ENCODE measurements around the gene APOBEC3F.

DNA sequence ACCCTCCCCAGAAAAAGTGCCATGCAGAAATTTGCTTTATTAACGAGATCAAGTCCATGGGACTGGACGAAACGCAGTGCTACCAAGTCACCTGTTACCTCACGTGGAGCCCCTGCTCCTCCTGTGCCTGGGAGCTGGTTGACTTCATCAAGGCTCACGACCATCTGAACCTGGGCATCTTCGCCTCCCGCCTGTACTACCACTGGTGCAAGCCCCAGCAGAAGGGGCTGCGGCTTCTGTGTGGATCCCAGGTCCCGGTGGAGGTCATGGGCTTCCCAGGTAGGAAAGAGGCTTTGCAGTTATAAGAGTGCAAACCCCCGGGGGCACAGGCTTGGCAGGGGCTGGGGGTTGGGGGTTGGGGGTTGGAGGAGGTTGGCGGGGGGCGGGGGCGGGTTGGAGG, 60.6 kb downstream of the APOBEC3F start:
- TF ChIP-seq POLR2A (IDR thresholded peaks at IDR 0.05; ENCODE audit: extremely low read depth, insufficient read length): no peak
- TF ChIP-seq CTCF (IDR thresholded peaks at IDR 0.05; ENCODE audit: low read depth, low read length): no peak
- TF ChIP-seq, protein P1, sequence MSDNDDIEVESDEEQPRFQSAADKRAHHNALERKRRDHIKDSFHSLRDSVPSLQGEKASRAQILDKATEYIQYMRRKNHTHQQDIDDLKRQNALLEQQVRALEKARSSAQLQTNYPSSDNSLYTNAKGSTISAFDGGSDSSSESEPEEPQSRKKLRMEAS (IDR thresholded peaks at IDR 0.05; ENCODE audit: low read depth, low read length): no peak
